RWPE2 (cell line): ENCODE measurements around the gene ANKRD31.
A peak's percentile ranks its signal among the peaks of the same experiment; 100 is the strongest.
"Not testable (repeated sequence)": the region's sequence is repeated elsewhere in the genome, so short reads cannot be mapped to it uniquely, and the experiment has no call there.

Experiments
- ATAC-seq: fragments of 200-7000 bp; cut with Tn5 transposase; 3 replicates; pipeline ENCODE4 v1.9.1; 2021; ENCODE audit warnings: low read depth
- DNase-seq: peaks from one replicate; pipeline ENCODE4 v3.0.0-alpha.2; 2020; ENCODE audit warnings: low spot score
- H3K27ac ChIP-seq: fragments of 450-650 bp; 2 replicates; pipeline ENCODE4 v1.5.1; 2017; ENCODE audit warnings: mild to moderate bottlenecking; ENCODE audit not compliant: poor library complexity, severe bottlenecking
- H3K27me3 ChIP-seq: fragments of 250-450 bp; sonication (Bioruptor Pico); 2 replicates; pipeline ENCODE4 v1.5.1; 2021; ENCODE audit warnings: mild to moderate bottlenecking, moderate library complexity; ENCODE audit not compliant: insufficient read depth, poor library complexity, severe bottlenecking
- H3K36me3 ChIP-seq: fragments of 250-450 bp; sonication (Bioruptor Pico); 2 replicates; pipeline ENCODE4 v1.5.1; 2020; ENCODE audit warnings: low read depth, mild to moderate bottlenecking, moderate library complexity
- H3K4me1 ChIP-seq: fragments of 250-450 bp; sonication (Bioruptor Pico); 2 replicates; pipeline ENCODE4 v1.5.1; 2021; ENCODE audit warnings: mild to moderate bottlenecking, moderate library complexity; ENCODE audit not compliant: insufficient read depth, poor library complexity, severe bottlenecking
- H3K4me3 ChIP-seq: fragments of 250-450 bp; sonication (Bioruptor Pico); 2 replicates; pipeline ENCODE4 v1.5.1; 2021; ENCODE audit warnings: mild to moderate bottlenecking, moderate library complexity; ENCODE audit not compliant: severe bottlenecking
- H3K9me3 ChIP-seq: fragments of 250-450 bp; sonication (Bioruptor Pico); 2 replicates; pipeline ENCODE4 v1.5.1; 2021; ENCODE audit warnings: mild to moderate bottlenecking, moderate library complexity; ENCODE audit not compliant: severe bottlenecking
- CTCF ChIP-seq: fragments of 450-650 bp; IDR thresholded peaks from one replicate; pipeline ENCODE4 v1.5.1; 2017; ENCODE audit warnings: mild to moderate bottlenecking, moderate library complexity; ENCODE audit not compliant: poor library complexity, severe bottlenecking

ANKRD31 gene

GRCh38 chr5:75279321-75279720, 42.6 kb upstream of the ANKRD31 start:
- DNase-seq (no peak), ATAC-seq (peak; percentile 35; the same call in 1 of the 3 replicates)
- Histone ChIP-seq H3K4me3 (no peak overlapping the region), H3K9me3 (no peaks in the 10 kb centered on the region), H3K4me1 (no peaks in the 10 kb centered on the region), H3K36me3 (no peaks in the 10 kb centered on the region), H3K27me3 (no peaks in the 10 kb centered on the region), H3K27ac (no peak overlapping the region)
- peak; percentile 33 for TF ChIP-seq CTCF

- no peak for DNase-seq
- Histone ChIP-seq H3K9me3 (no peaks in the 10 kb centered on the region), H3K27ac (no peak overlapping the region), H3K4me3 (no peak overlapping the region), H3K36me3 (no peaks in the 10 kb centered on the region), H3K27me3 (no peaks in the 10 kb centered on the region), H3K4me1 (no peaks in the 10 kb centered on the region)
- ATAC-seq: no peak
- TF ChIP-seq CTCF: no peak
These were observed 40.8 kb upstream of the ANKRD31 start for GRCh38 chr5:75277463-75277862.

- Histone ChIP-seq H3K4me3 (no peak overlapping the region), H3K27ac (no peak overlapping the region), H3K27me3 (no peaks in the 10 kb centered on the region), H3K36me3 (no peaks in the 10 kb centered on the region), H3K4me1 (no peaks in the 10 kb centered on the region), H3K9me3 (no peaks in the 10 kb centered on the region)
- ATAC-seq (no peak), DNase-seq (no peak)
- no peak for TF ChIP-seq CTCF
These were observed 39.1 kb upstream of the ANKRD31 start for GRCh38 chr5:75275756-75276155.

GRCh38 chr5:75275147-75275546, 38.5 kb upstream of the ANKRD31 start:
- no peak for TF ChIP-seq CTCF
- ATAC-seq (no peak), DNase-seq (no peak)
- Histone ChIP-seq H3K4me3 (no peak overlapping the region), H3K27ac (no peak overlapping the region), H3K27me3 (no peaks in the 10 kb centered on the region), H3K9me3 (no peaks in the 10 kb centered on the region), H3K36me3 (no peaks in the 10 kb centered on the region), H3K4me1 (no peaks in the 10 kb centered on the region)

- Histone ChIP-seq H3K4me3 (no peak overlapping the region), H3K9me3 (no peaks in the 10 kb centered on the region), H3K27me3 (no peaks in the 10 kb centered on the region), H3K36me3 (no peaks in the 10 kb centered on the region), H3K27ac (no peak overlapping the region), H3K4me1 (no peaks in the 10 kb centered on the region)
- ATAC-seq (no peak), DNase-seq (no peak)
- TF ChIP-seq CTCF: no peak
These were observed 37.8 kb upstream of the ANKRD31 start for GRCh38 chr5:75274486-75274885.

- not testable (repeated sequence) for H3K36me3 ChIP-seq, H3K4me3 ChIP-seq, DNase-seq, H3K4me1 ChIP-seq, H3K27me3 ChIP-seq, H3K9me3 ChIP-seq, H3K27ac ChIP-seq, ATAC-seq
These were observed 33.9 kb upstream of the ANKRD31 start for GRCh38 chr5:75270605-75271004.
